WERI-Rb-1 (cell line): Measurements from ENCODE around the gene ARHGEF26.

Experiments
- DNase-seq: peaks from one replicate; pipeline ENCODE4 v3.0.0-alpha.2; 2020
- H3K27ac ChIP-seq: fragments of 250-450 bp; sonication (Bioruptor Pico); 2 replicates; pipeline ENCODE4 v1.5.1; 2020; ENCODE audit warnings: mild to moderate bottlenecking, moderate library complexity
- H3K27me3 ChIP-seq: fragments of 250-450 bp; sonication (Bioruptor Pico); 2 replicates; pipeline ENCODE4 v1.5.1; 2021; ENCODE audit warnings: mild to moderate bottlenecking, low read depth, moderate library complexity; ENCODE audit not compliant: insufficient read depth, severe bottlenecking
- H3K36me3 ChIP-seq: fragments of 250-450 bp; sonication (Bioruptor Pico); 2 replicates; pipeline ENCODE4 v1.5.1; 2020; ENCODE audit warnings: mild to moderate bottlenecking, moderate library complexity
- H3K4me3 ChIP-seq: 2 replicates; pipeline ENCODE4 v1.5.1; 2011; ENCODE audit warnings: low read depth, mild to moderate bottlenecking, control low read depth, low read length
- H3K9me3 ChIP-seq: fragments of 250-450 bp; sonication (Bioruptor Pico); 2 replicates; pipeline ENCODE4 v1.5.1; 2021; ENCODE audit warnings: mild to moderate bottlenecking, moderate library complexity; ENCODE audit not compliant: severe bottlenecking
- CTCF ChIP-seq: IDR thresholded peaks from 2 replicates; pipeline ENCODE4 v1.5.1; 2011; ENCODE audit warnings: low read depth, mild to moderate bottlenecking, control low read depth, inconsistent platforms, low read length

Gene ARHGEF26

GRCh38 chr3:154144825-154145465 is 23.8 kb downstream of the ARHGEF26 start:
- no peak for TF ChIP-seq CTCF
- no peak overlapping the region for H3K27ac ChIP-seq
- H3K36me3 ChIP-seq = no peaks in the 10 kb centered on the region; the same call in 1 of the 2 replicates

GRCh38 chr3:154148541-154148940 is 27.4 kb downstream of the ARHGEF26 start:
- TF ChIP-seq CTCF = no peak
- H3K9me3 ChIP-seq = no peaks in the 10 kb centered on the region
- no peak overlapping the region for H3K27ac ChIP-seq
- H3K27me3 ChIP-seq = no peaks in the 10 kb centered on the region
- H3K4me3 ChIP-seq = no peak overlapping the region
- H3K36me3 ChIP-seq = no peaks in the 10 kb centered on the region
- no peak for DNase-seq

More at GRCh38 chr3:154144825-154145465, 23.8 kb downstream of the ARHGEF26 start:
- H3K9me3 ChIP-seq = no peaks in the 10 kb centered on the region
- no peak overlapping the region for H3K4me3 ChIP-seq
- no peaks in the 10 kb centered on the region for H3K27me3 ChIP-seq
- no peak for DNase-seq

- Histone ChIP-seq H3K9me3 (no peaks in the 10 kb centered on the region), H3K27ac (no peak overlapping the region), H3K4me3 (no peak overlapping the region), H3K27me3 (no peaks in the 10 kb centered on the region), H3K36me3 (no peaks in the 10 kb centered on the region)
- no peak for TF ChIP-seq CTCF
- no peak for DNase-seq
These were observed 28.1 kb downstream of the ARHGEF26 start for GRCh38 chr3:154149286-154149685.

GRCh38 chr3:154151969-154152368 is 30.8 kb downstream of the ARHGEF26 start:
- no peaks in the 10 kb centered on the region for H3K27me3 ChIP-seq
- no peak overlapping the region for H3K4me3 ChIP-seq
- H3K9me3 ChIP-seq = no peaks in the 10 kb centered on the region
- H3K36me3 ChIP-seq = 0 out of 2 replicates have a peak, but pooled peaks cover 2% of the 10 kb centered on the region
- H3K27ac ChIP-seq = no peak overlapping the region
- DNase-seq = no peak
- no peak for TF ChIP-seq CTCF

GRCh38 chr3:154152741-154153140 is 31.6 kb downstream of the ARHGEF26 start:
- DNase-seq = no peak

More at GRCh38 chr3:154152741-154153140, 31.6 kb downstream of the ARHGEF26 start:
- H3K36me3 ChIP-seq = 0 out of 2 replicates have a peak, but pooled peaks cover 2% of the 10 kb centered on the region
- no peaks in the 10 kb centered on the region for H3K9me3 ChIP-seq
- H3K4me3 ChIP-seq = no peak overlapping the region
- H3K27ac ChIP-seq = no peak overlapping the region
- no peaks in the 10 kb centered on the region for H3K27me3 ChIP-seq
- TF ChIP-seq CTCF = no peak
